Caco-2 (cell line): ENCODE data around the gene TP53TG5. TPM values are rescaled to one million over a fixed set of nuclear protein-coding genes. Genes with fewer than 3 reads are reported as not detected.

Source experiments
- BruUV-seq: library from RNA; stranded (reverse); fragments of 400-500 nt; replicated peaks from 2 replicates; lab custom pipeline; 2021; lab: Mats Ljungman, UMichigan
- CTCF ChIA-PET: fragments of 300-600 bp; sonication (Branson Sonifier 250); formaldehyde crosslinking; loops from one replicate; lab custom pipeline; 2022; ENCODE audit warnings: antibody characterized with exemption; lab: Charles Lee
- POLR2A ChIA-PET: fragments of 300-600 bp; sonication (Branson Sonifier 250); formaldehyde crosslinking; loops from one replicate; lab custom pipeline; 2022; ENCODE audit warnings: antibody characterized with exemption; lab: Charles Lee
- DNase-seq, 2 experiments: peaks; one replicate each; pipeline versions ENCODE4 v3.0.0 to v3.0.0-alpha.2; 2020 to 2022
- H3K27me3 ChIP-seq: replicated peaks from 2 replicates; pipeline ENCODE4 v1.6.0; 2011; ENCODE audit warnings: low read length; ENCODE audit not compliant: control insufficient read depth, insufficient read depth
- H3K36me3 ChIP-seq: 2 replicates; pipeline ENCODE4 v1.5.1; 2011; ENCODE audit warnings: low read length; ENCODE audit not compliant: control insufficient read depth, insufficient read depth
- H3K4me1 ChIP-seq: fragments of 250-450 bp; sonication (Bioruptor Pico); 2 replicates; pipeline ENCODE4 v1.5.1; 2020; ENCODE audit warnings: mild to moderate bottlenecking
- H3K4me3 ChIP-seq: 2 replicates; pipeline ENCODE4 v1.5.1; 2011; ENCODE audit warnings: low read depth, mild to moderate bottlenecking, control low read depth, low read length
- H3K9me3 ChIP-seq: fragments of 250-450 bp; sonication (Bioruptor Pico); 2 replicates; pipeline ENCODE4 v1.5.1; 2020; ENCODE audit warnings: mild to moderate bottlenecking, moderate library complexity
- H3K27ac Mint-ChIP-seq: one replicate; pipeline ENCODE4 v1.8.0; 2022; ENCODE audit warnings: mixed read lengths; ENCODE audit not compliant: unreplicated experiment
- H3K27me3 Mint-ChIP-seq: one replicate; pipeline ENCODE4 v1.8.0; 2022; ENCODE audit warnings: mixed read lengths; ENCODE audit not compliant: insufficient read depth, unreplicated experiment
- H3K36me3 Mint-ChIP-seq: one replicate; pipeline ENCODE4 v1.8.0; 2022; ENCODE audit warnings: mild to moderate bottlenecking, mixed read lengths; ENCODE audit not compliant: insufficient read depth, unreplicated experiment
- H3K4me1 Mint-ChIP-seq: one replicate; pipeline ENCODE4 v1.8.0; 2022; ENCODE audit warnings: low read depth, mixed read lengths; ENCODE audit not compliant: unreplicated experiment
- H3K4me3 Mint-ChIP-seq: one replicate; pipeline ENCODE4 v1.8.0; 2022; ENCODE audit warnings: mild to moderate bottlenecking, moderate library complexity, mixed read lengths; ENCODE audit not compliant: unreplicated experiment
- H3K9me3 Mint-ChIP-seq: one replicate; pipeline ENCODE4 v1.8.0; 2022; ENCODE audit warnings: mixed read lengths; ENCODE audit not compliant: unreplicated experiment
- intact Hi-C: fragments of 100-400 bp; cut with micrococcal nuclease; formaldehyde crosslinking; loops from one replicate; pipeline ENCODE4 v1.10.0; 2022; ENCODE audit not compliant: unreplicated experiment
- total RNA-seq: library from RNA; stranded (reverse); gene quantifications from 2 replicates; pipeline ENCODE4 v1.2.3, GENCODE V29; 2022
- TF ChIP-seq, protein P1 (sequence below), 2 experiments: fragments of 200-600 bp in 1 of 2; IDR thresholded peaks; 1 replicate in 1 of 2; 2 replicates in 1 of 2; pipeline versions ENCODE4 v1.5.1 to v1.8.0; 2011 to 2022; ENCODE audit warnings: antibody characterized with exemption in 1 of 2, control low read depth in 1 of 2, inconsistent platforms in 1 of 2, low read depth in 1 of 2, low read length in 1 of 2, mild to moderate bottlenecking in 1 of 2, moderate library complexity in 1 of 2; ENCODE audit not compliant: insufficient read depth in 1 of 2, severe bottlenecking in 1 of 2, unreplicated experiment in 1 of 2

The TP53TG5 gene
- total RNA-seq, 1 experiment from 2014 or later, result not detected

DNA sequence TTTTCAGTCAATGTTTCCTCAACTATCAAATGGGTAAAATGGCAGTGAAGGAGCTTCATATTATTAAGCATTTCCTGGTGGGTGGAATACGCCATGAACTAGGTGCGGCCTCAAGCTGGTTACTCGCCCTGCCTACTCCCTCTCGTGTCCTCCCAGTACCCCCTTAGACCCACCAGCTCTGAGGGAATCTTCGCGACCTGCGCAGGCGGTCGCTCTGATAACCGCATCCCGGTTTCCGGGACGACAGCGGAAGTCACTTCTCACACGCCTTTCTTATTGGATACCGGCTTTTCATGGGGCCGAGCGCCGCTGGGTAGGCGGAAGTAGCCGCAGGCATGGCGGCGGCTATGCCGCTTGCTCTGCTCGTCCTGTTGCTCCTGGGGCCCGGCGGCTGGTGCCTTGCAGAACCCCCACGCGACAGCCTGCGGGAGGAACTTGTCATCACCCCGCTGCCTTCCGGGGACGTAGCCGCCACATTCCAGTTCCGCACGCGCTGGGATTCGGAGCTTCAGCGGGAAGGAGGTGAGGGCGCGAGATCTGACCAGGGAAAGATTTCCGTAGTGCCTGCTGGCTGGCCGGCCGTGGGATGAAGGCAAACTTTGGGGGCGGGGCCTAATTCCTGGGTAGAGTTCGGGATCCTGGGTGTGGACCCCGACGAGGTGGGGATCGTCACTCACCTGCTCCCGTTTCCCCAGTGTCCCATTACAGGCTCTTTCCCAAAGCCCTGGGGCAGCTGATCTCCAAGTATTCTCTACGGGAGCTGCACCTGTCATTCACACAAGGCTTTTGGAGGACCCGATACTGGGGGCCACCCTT, 37.9 kb upstream of the TP53TG5 start, which contains the start of gene PIGT:
Gene PIGT, plus strand, starts transcription at position 320 of the 816 bp plus-strand sequence. Its CDS starts 16 bp downstream, at position 336.
- no peaks in the 10 kb centered on the region for H3K27me3 ChIP-seq
- Mint-ChIP-seq H3K4me3 (peak within 1 kb of the TSS; percentile 87), H3K27ac (peak within 1 kb of the TSS; percentile 92), H3K9me3 (no peaks in the 10 kb centered on the region), H3K36me3 (peaks cover 14% of the 10 kb centered on the region), H3K4me1 (peaks cover 6% of the 10 kb centered on the region), H3K27me3 (no peaks in the 10 kb centered on the region)
- DNase-seq, result peak; percentile 95
- CTCF ChIA-PET, result interaction anchor here (0.7 to 2.1 kb wide), 15 partner anchors 9 to 355 kb away, joined by 3 to 19 read pairs (median 6); partner anchors contain the start of gene SYS1
- peaks cover 9% of the 10 kb centered on the region; the same call in 1 of the 2 replicates for H3K36me3 ChIP-seq
- peaks cover 13% of the 10 kb centered on the region; the same call in 1 of the 2 replicates for H3K4me1 ChIP-seq
- H3K9me3 ChIP-seq, result no peaks in the 10 kb centered on the region
- BruUV-seq, result no TSS peak
- TF ChIP-seq, protein P1, sequence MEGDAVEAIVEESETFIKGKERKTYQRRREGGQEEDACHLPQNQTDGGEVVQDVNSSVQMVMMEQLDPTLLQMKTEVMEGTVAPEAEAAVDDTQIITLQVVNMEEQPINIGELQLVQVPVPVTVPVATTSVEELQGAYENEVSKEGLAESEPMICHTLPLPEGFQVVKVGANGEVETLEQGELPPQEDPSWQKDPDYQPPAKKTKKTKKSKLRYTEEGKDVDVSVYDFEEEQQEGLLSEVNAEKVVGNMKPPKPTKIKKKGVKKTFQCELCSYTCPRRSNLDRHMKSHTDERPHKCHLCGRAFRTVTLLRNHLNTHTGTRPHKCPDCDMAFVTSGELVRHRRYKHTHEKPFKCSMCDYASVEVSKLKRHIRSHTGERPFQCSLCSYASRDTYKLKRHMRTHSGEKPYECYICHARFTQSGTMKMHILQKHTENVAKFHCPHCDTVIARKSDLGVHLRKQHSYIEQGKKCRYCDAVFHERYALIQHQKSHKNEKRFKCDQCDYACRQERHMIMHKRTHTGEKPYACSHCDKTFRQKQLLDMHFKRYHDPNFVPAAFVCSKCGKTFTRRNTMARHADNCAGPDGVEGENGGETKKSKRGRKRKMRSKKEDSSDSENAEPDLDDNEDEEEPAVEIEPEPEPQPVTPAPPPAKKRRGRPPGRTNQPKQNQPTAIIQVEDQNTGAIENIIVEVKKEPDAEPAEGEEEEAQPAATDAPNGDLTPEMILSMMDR (IDR thresholded peaks at IDR 0.05; ENCODE audit: insufficient read depth in 1 of 2, low read depth in 1 of 2, low read length in 1 of 2, severe bottlenecking in 1 of 2, unreplicated experiment in 1 of 2), result peak in 1 of 2 experiments; percentile 30
- intact Hi-C loops, result loop anchor here (1.0 to 2.0 kb wide), 5 partner anchors 10 to 441 kb away; partner anchors contain the start of genes ACOT8, SYS1 and ZSWIM3
- H3K4me3 ChIP-seq, result peak within 1 kb of the TSS; percentile 89
- POLR2A ChIA-PET, result interaction anchor here (0.5 to 1.7 kb wide), 14 partner anchors 9 to 1825 kb away, joined by 3 to 29 read pairs (median 4); partner anchors contain the start of genes IFT52 and SYS1

DNA sequence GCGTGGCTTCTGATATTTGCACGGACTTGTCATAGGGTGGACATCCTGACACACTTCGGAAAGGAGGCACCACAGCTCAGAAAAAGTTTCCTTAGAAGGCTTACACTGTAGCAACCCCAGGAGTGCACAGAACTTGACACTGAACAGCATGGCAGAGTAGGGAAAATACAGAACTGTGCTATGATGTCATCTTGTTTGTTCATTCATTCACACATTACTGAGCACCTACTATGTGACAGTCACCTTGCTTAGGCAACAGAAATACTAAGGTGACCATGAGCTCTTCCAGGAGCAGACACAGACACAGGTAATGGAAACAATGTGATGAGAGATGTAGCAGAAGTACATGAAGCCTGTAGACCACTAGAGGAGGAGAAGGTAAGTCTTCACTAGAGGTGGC, 35.4 kb upstream of the TP53TG5 start:
- H3K4me3 ChIP-seq, result no peak overlapping the region
- no TSS peak for BruUV-seq
- Mint-ChIP-seq H3K36me3 (peaks cover 11% of the 10 kb centered on the region), H3K27ac (no peak overlapping the region), H3K4me3 (no peak overlapping the region), H3K9me3 (no peaks in the 10 kb centered on the region), H3K4me1 (peaks cover 6% of the 10 kb centered on the region), H3K27me3 (no peaks in the 10 kb centered on the region)
- no peaks in the 10 kb centered on the region for H3K27me3 ChIP-seq
- TF ChIP-seq, protein P1 (IDR thresholded peaks at IDR 0.05; ENCODE audit: insufficient read depth in 1 of 2, low read depth in 1 of 2, low read length in 1 of 2, severe bottlenecking in 1 of 2, unreplicated experiment in 1 of 2), result no peak
- H3K4me1 ChIP-seq, result peaks cover 13% of the 10 kb centered on the region; the same call in 1 of the 2 replicates
- POLR2A ChIA-PET, result no interaction called here
- H3K9me3 ChIP-seq, result no peaks in the 10 kb centered on the region
- CTCF ChIA-PET, result interaction anchor here (1.0 to 1.8 kb wide), 2 partner anchors 23 to 40 kb away, joined by 5 to 7 read pairs; no protein-coding TSS in a partner anchor
- DNase-seq, result no peak
- H3K36me3 ChIP-seq, result peaks cover 2% of the 10 kb centered on the region; the same call in 1 of the 2 replicates
- intact Hi-C loops, result no loop called here

DNA sequence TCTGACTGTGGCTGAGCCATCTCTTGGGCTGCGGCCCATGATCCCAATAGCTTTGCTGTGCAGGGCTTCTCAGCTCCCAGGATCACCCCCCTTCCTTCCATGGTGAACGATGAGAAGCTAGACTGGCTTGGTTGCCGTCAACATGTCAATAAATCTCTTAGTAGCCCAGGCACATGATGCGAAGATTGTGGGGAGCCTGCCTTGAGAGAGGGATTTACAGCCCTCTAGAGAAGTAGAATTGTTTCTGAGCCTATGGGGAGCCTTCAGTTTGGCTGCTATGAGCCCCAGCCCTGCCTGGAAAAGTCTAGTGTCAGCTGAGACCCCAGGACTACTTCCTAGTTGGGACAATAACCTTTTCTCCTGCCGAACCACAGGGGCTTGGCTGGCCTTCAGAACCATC, 34.5 kb upstream of the TP53TG5 start:
- H3K36me3 ChIP-seq, result peaks cover 2% of the 10 kb centered on the region; the same call in 1 of the 2 replicates
- no peak overlapping the region for H3K27ac Mint-ChIP-seq
- no peak overlapping the region for H3K4me3 ChIP-seq
- intact Hi-C loops, result no loop called here
- ChIA-PET POLR2A (no interaction called here), CTCF (interaction anchor here (0.6 to 1.8 kb wide), 3 partner anchors 19 to 50 kb away, joined by 3 to 7 read pairs (median 4); partner anchors contain the start of gene SYS1)
- H3K4me3 Mint-ChIP-seq, result no peak overlapping the region
- H3K9me3 ChIP-seq, result no peaks in the 10 kb centered on the region
- TF ChIP-seq, protein P1 (IDR thresholded peaks at IDR 0.05; ENCODE audit: insufficient read depth in 1 of 2, low read depth in 1 of 2, low read length in 1 of 2, severe bottlenecking in 1 of 2, unreplicated experiment in 1 of 2), result no peak
- BruUV-seq, result no TSS peak
- no peaks in the 10 kb centered on the region for H3K27me3 ChIP-seq
- peaks cover 6% of the 10 kb centered on the region for H3K4me1 Mint-ChIP-seq
- peaks cover 13% of the 10 kb centered on the region; the same call in 1 of the 2 replicates for H3K4me1 ChIP-seq
- no peak for DNase-seq
- no peaks in the 10 kb centered on the region for H3K27me3 Mint-ChIP-seq
- no peaks in the 10 kb centered on the region for H3K9me3 Mint-ChIP-seq
- peaks cover 7% of the 10 kb centered on the region for H3K36me3 Mint-ChIP-seq
